Measurements from ENCODE around the gene MOGAT3. TPM values are rescaled to one million over a fixed set of nuclear protein-coding genes. Genes with fewer than 3 reads are reported as not detected.
"Not testable (repeated sequence)": the region's sequence is repeated elsewhere in the genome, so short reads cannot be mapped to it uniquely, and the experiment has no call there.

MOGAT3 gene
- total and polyA plus RNA-seq, 8 donors: 1.7 to 2.3 TPM; not detected in 6

DNA sequence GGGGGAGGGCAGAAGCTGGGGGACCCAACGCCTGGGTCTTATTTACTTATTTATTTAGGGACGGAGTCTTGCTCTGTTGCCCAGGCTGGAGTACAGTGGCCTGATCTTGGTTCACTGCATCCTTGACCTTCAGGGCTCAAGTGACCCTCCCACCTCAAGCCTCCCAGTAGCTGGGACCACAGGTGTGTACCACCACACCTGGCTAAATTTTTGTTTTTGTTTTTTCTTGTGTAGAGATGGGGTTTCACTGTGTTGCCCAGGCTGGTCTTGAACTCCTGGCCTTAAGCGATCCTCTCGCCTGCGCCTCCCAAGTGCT, 1.7 kb upstream of the MOGAT3 start:
- Histone ChIP-seq H3K4me1 (peaks cover 11 to 18% (median 16%) of the 10 kb centered on the region in 4 donors), H3K9me3 (no peaks in the 10 kb centered on the region), H3K27me3 (peaks cover 0 to 64% (median 28%) of the 10 kb centered on the region in 3 donors), H3K36me3 (peaks cover 0 to 19% (median 19%) of the 10 kb centered on the region in 4 donors), H3K27ac (no peak overlapping the region), H3K4me3 (no peak overlapping the region)
- intact Hi-C loops (cut with DNase I; ENCODE audit: low total_unique reads): no loop called here
- WGBS, 5 donors: 79 to 89% (median 84%) methylated on average over 5 of the region's 5 CpGs
- TF ChIP-seq POLR2AphosphoS5 (IDR thresholded peaks at IDR 0.05) (no peak), POLR2A (IDR thresholded peaks at IDR 0.05) (no peak), EP300 (IDR thresholded peaks at IDR 0.05) (no peak), CTCF (IDR thresholded peaks at IDR 0.05) (no peak)
- no peak for DNase-seq

GRCh38 chr7:101201695-101202602, 1.1 kb upstream of the MOGAT3 start:
- Histone ChIP-seq H3K27ac (no peak overlapping the region), H3K36me3 (peaks cover 0 to 13% (median 13%) of the 10 kb centered on the region in 4 donors), H3K9me3 (no peaks in the 10 kb centered on the region), H3K4me1 (peaks cover 11 to 18% (median 16%) of the 10 kb centered on the region in 4 donors), H3K27me3 (peaks cover 0 to 70% (median 28%) of the 10 kb centered on the region in 3 donors), H3K4me3 (peak overlapping the region; percentile 12 to 47 (median 32))
- DNase-seq: peak; percentile 34 to 52
- no peak for TF ChIP-seq POLR2AphosphoS5 (IDR thresholded peaks at IDR 0.05)
- no peak for TF ChIP-seq POLR2A (IDR thresholded peaks at IDR 0.05)
- TF ChIP-seq CTCF (IDR thresholded peaks at IDR 0.05): no peak
- TF ChIP-seq EP300 (IDR thresholded peaks at IDR 0.05): no peak
- 7 to 9% (median 8%) methylated on average over 16 to 75 of the region's 75 CpGs for WGBS, 5 donors
- intact Hi-C loops (cut with DNase I; ENCODE audit: low total_unique reads): no loop called here

DNA sequence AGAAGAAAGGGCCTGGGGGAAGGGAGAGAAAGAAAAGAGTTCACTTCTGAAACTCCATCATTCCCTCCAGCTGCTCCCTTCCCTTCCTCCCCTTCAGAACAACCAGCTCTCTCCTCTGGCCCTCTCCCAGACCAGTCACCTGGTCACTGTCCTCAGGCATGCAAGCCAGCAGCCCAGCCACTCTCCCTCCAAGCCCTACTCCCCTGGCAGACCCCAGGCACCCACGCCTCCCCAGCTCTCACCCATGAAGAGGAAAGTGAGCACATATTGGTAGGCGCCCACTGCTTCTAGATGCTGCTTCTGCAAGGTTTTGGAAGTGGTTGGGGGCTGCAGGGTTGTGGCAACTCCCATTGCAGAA, 353 bp downstream of the MOGAT3 start:
- H3K36me3 ChIP-seq: no peaks in the 10 kb centered on the region
- peaks cover 11 to 18% (median 16%) of the 10 kb centered on the region in 4 donors for H3K4me1 ChIP-seq
- intact Hi-C loops (cut with DNase I; ENCODE audit: low total_unique reads): no loop called here
- H3K9me3 ChIP-seq: no peaks in the 10 kb centered on the region
- DNase-seq: no peak
- H3K27me3 ChIP-seq: peaks cover 0 to 85% (median 28%) of the 10 kb centered on the region in 3 donors
- no peak for TF ChIP-seq EP300 (IDR thresholded peaks at IDR 0.05)
- no peak for TF ChIP-seq POLR2AphosphoS5 (IDR thresholded peaks at IDR 0.05)
- TF ChIP-seq CTCF (IDR thresholded peaks at IDR 0.05): no peak
- TF ChIP-seq POLR2A (IDR thresholded peaks at IDR 0.05): no peak
- no peak overlapping the region for H3K4me3 ChIP-seq
- H3K27ac ChIP-seq: no peak overlapping the region
- 75 to 90% (median 78%) methylated on average over 2 of the region's 2 CpGs for WGBS, 5 donors

- WGBS, 5 donors: 89 to 95% (median 92%) methylated on average over 4 to 10 of the region's 10 CpGs
- peaks cover 0 to 86% (median 28%) of the 10 kb centered on the region in 3 donors for H3K27me3 ChIP-seq
- H3K4me3 ChIP-seq; DNase-seq; H3K9me3 ChIP-seq; intact Hi-C loops (cut with DNase I; ENCODE audit: low total_unique reads); H3K36me3 ChIP-seq; H3K27ac ChIP-seq: not testable (repeated sequence)
- peaks cover 11 to 18% (median 16%) of the 10 kb centered on the region in 4 donors for H3K4me1 ChIP-seq
Measured at GRCh38 chr7:101199522-101199921, 1.3 kb downstream of the MOGAT3 start.

DNA sequence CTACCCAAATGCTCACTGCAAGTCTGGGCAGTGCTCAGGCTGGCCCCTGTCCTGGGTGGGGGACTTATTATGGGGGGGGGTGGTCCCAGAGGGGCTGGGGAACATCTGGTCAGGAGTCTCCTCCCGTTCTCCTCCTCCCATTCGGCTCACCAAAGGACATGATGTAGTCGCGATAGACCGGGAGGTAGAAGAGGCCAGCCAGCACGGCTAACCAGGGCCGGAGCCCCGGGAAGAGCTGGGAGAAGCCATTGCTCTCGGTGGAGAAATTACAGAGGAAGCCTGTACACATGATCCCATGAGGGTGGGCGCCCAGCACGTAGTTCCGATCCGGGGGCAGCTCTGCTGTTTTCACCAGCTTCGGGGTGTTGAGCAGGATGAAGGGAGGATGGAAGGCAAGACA, 2.4 kb downstream of the MOGAT3 start:
- no peak for DNase-seq
- Histone ChIP-seq H3K4me1 (peaks cover 11 to 18% (median 16%) of the 10 kb centered on the region in 4 donors), H3K4me3 (no peak overlapping the region), H3K9me3 (no peaks in the 10 kb centered on the region), H3K27me3 (peaks cover 0 to 82% (median 28%) of the 10 kb centered on the region in 3 donors), H3K27ac (no peak overlapping the region), H3K36me3 (no peaks in the 10 kb centered on the region)
- TF ChIP-seq POLR2A (IDR thresholded peaks at IDR 0.05) (no peak), EP300 (IDR thresholded peaks at IDR 0.05) (no peak), CTCF (IDR thresholded peaks at IDR 0.05) (no peak), POLR2AphosphoS5 (IDR thresholded peaks at IDR 0.05) (no peak)
- intact Hi-C loops (cut with DNase I; ENCODE audit: low total_unique reads): no loop called here
- WGBS, 5 donors: 66 to 77% (median 74%) methylated on average over 12 to 14 of the region's 14 CpGs

All from stomach (tissue), 9 donors.